HG03354 (cell line): Measurements from ENCODE around the gene AMIGO2.

Source experiments
- ATAC-seq: cut with Tn5 transposase; IDR thresholded peaks from one replicate; pipeline ENCODE4 v1.9.1; 2021; ENCODE audit warnings: mild to moderate bottlenecking; ENCODE audit not compliant: unreplicated experiment, poor library complexity, severe bottlenecking

AMIGO2 gene

GRCh38 chr12:47100160-47100559 lies 20.4 kb upstream of the AMIGO2 start:
- no peak for ATAC-seq

- no peak for ATAC-seq
These were observed 19.9 kb upstream of the AMIGO2 start for GRCh38 chr12:47099610-47100009.

- no peak for ATAC-seq
These were observed 18.3 kb upstream of the AMIGO2 start for GRCh38 chr12:47098099-47098498.

- no peak for ATAC-seq
These were observed 17.6 kb upstream of the AMIGO2 start for GRCh38 chr12:47097276-47097896.

- ATAC-seq = no peak
These were observed 15.9 kb upstream of the AMIGO2 start for GRCh38 chr12:47095446-47096236.

- ATAC-seq = no peak
These were observed 15.0 kb upstream of the AMIGO2 start for GRCh38 chr12:47094804-47095203.

GRCh38 chr12:47091009-47091408 lies 11.2 kb upstream of the AMIGO2 start:
- ATAC-seq = no peak

GRCh38 chr12:47088021-47088944 lies 8.5 kb upstream of the AMIGO2 start:
- ATAC-seq = no peak

- ATAC-seq = no peak
These were observed 7.4 kb upstream of the AMIGO2 start for GRCh38 chr12:47087088-47087688.

GRCh38 chr12:47085815-47086252 lies 6.1 kb upstream of the AMIGO2 start:
- ATAC-seq = peak; percentile 55

- ATAC-seq = no peak
These were observed 4.4 kb upstream of the AMIGO2 start for GRCh38 chr12:47084172-47084571.

- ATAC-seq = no peak
These were observed 3.2 kb upstream of the AMIGO2 start for GRCh38 chr12:47082796-47083621.

- ATAC-seq = no peak
These were observed 2.5 kb upstream of the AMIGO2 start for GRCh38 chr12:47082283-47082682.

GRCh38 chr12:47080725-47081502 lies 1.2 kb upstream of the AMIGO2 start:
- ATAC-seq = no peak

- ATAC-seq = peak; percentile 33
These were observed 394 bp upstream of the AMIGO2 start for GRCh38 chr12:47079981-47080724.

- ATAC-seq = no peak
These were observed 859 bp downstream of the AMIGO2 start for GRCh38 chr12:47078733-47079467.

GRCh38 chr12:47078086-47078395 lies 1.7 kb downstream of the AMIGO2 start:
- no peak for ATAC-seq
